Stimulated activated CD8-positive, alpha-beta memory T cell treated with anti-CD3 and anti-CD28 coated beads, Interleukin-7, amount 100 ng/mL, for 4 hours (primary cell): ENCODE measurements around the gene NEURL2.
"Not testable (repeated sequence)": the region's sequence is repeated elsewhere in the genome, so short reads cannot be mapped to it uniquely, and the experiment has no call there.

Experiments used
- DNase-seq, 2 donors: peaks; one replicate each; pipeline ENCODE4 v3.0.0-alpha.2; 2020; ENCODE audit warnings: low read depth in 2 of 2

NEURL2 gene

DNA sequence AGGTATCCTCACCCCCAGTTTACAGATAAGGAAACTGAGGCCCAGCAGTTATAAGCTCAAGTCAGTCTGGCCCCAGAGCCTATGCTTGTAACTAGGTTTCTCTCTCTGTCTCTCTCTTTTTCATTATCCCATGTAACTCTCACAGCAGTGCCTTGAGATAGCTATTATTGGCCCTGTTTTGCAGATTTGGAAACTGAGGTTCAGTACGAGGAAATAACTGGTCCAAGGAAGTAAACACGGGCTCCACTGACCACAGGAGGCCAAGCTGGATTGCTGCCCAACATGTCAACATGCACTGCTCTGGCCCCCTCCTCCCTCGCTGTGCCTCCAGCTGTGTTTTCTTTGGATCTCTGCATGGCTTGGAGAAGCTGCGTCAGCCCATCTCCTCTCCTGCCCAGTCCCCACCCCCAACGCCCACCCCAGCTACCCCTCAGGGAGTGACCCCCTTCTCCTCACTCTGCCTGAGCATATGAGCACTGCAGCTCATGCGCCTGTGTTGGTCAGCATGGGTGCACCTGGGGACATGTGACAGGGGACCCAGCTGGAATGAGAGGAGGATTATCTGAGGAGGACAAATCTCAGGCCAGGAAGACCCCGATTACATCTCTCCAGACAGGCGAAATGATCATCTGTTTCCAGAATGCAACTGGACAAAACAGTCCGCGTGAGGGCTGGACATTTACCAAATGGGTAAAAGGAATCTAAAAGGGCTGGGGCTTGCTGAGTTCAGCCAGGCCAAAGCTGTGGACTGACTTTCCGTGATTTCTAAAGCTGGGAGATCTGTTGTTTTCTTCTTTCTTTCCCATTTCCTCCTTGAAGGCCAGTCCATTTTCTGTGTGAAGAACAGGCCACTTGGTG, 28.8 kb upstream of the NEURL2 start:
- no peak for DNase-seq

DNA sequence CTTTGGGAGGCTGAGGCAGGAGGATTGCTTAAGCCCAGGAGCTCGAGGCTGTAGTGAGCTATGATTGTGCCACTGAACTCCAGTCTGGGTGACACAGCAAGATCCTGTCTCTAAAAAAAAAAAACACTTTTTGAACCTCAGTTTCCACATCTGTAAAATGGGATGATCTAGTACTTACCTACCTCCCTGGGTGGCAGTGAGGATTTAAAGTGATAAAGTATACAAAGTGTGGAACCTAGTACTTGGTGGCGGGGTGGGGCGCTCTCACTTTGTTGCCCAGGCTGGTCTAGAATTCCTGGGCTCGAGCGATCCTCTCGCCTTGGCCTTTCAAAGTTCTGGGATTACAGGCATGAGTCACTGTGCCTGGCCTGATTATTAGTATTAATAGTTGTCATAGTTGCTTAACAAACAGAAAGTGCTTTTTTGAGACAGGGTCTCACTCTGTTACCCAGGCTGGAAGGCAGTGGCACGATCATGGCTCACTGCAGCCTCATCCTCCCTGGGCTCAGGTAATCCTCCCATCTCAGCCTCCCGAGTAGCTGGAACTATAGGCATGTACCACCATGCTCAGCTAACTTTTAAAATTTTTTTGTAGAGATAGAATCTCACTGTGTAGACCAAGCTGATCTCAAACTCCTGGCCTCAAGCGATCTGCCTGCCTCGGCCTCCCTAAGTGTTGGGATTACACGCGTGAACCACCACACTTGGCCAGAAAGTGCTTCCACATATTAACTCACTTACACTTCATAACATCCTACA, 27.9 kb upstream of the NEURL2 start:
- DNase-seq: no peak

DNA sequence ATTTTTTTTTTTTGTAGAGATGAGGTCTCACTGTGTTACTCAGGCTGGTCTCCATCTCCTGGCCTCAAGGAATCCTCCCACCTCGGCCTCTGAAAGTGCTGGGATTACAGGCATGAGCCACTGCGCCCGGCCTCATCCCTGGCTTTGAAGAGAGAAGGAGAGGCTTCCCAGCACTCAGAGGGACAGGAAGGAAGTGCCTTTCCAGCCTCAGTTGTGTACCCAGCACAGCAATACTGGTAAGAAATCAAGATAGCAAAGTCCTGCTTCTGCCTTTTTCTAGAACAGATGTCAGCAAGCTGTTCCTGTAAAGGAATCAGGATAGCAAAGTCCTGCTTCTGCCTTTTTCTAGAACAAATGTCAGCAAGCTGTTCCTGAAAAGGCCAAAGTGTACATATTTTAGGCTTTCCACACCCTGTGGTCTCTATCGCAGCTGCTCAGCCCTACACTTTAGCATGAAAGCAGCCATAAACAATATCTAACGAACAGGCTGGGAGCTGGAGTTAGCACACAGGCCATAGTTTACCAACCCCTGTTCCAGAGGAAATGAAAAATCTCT, 27.3 kb upstream of the NEURL2 start:
- DNase-seq: no peak

DNA sequence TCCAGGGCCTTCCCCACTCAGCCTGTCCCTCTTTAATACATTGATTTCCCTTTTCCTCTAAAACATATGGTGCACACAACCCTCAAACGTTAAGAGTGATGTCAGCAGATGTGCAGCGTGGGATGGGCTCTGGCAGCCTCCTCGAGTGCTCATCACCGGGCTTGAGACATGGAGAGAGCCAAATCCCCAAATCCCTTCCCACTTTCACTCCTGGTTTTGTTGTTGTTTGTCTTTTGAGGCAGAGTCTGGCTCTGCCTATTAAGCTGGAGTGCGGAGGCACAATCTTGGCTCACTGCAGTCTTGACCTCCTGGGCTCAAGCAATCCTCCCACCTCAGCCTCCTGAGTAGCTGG, 26.8 kb upstream of the NEURL2 start:
- DNase-seq: no peak

DNA sequence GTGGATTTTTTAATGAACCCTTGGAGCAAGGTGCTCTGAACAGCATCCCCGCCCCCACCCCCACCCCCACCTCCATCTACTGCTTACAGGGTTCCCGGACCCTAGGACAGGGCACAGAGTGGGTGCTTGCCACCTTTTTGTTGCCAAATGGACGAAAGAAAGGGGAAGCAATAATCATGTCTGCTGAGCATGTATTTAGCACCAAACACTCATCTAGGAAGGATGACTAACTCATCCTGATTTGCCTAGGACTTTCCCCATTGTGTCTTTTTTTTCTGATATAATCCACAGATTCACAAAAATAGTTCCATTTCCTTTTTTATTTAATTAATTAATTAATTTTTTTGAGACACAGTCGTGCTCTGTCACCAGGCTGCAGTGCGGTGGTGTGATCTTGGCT, 22.1 kb upstream of the NEURL2 start:
- no peak for DNase-seq

DNA sequence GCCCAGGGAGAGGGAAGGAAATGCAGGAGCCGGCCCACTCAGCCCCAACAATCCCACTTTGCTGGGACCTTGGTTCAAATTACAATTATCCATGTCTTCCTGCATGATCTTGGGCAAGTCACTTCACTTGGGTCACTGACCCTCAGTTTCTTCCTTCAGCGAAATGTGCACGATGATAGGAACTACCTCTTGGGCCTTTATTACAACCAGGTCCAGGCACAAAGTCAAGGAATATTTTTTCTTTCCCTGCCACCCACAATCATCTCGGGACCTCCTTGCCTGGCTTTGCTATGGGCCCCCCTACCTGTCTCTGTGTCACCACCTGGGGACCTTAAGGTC, 21.3 kb upstream of the NEURL2 start:
- DNase-seq: no peak

DNA sequence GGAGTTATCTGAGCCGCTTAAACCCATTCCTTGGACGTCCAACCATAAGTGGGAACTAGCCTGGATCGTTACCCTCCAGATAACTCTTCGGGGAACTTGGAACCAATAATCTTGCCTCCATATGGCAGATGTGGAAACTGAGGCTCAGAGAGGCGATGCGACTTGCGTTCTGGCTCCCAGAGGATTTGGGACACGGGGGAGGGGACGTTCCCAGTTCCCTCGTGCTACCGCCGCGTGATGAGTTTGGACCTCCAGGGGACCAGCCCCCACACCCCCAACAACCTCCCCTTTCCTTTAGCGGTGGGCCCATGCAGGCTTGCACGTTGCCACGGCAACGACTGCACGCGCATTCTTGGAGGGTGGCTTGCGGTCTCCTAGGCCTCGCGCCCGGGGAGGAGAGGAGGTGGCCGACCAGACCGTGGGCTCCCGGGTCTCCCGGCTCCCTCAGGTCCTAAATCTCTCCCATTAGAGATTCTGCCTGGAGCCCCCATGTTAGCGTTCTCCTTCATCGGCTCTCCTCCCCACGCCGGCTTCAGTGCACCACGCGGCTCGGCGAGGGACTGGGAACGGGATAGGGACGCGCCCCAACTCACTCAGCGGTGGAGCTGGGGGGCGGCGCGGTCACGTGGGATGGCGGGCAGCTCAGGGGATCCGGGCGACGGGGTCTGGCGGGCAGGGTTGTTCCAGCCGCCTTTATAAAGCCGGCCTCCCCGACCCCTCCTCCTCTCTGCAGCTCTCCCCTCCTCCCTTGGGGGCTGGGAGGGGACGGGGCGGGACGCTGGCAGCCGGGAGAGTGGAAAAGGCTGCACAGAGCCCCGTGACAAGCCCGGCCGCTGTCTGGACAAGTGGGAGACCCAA, 20.7 kb upstream of the NEURL2 start, which contains the start of gene PLTP:
Gene PLTP (minus strand): TSS at position 670 of the 858 bp plus-strand sequence. CDS start 703 bp downstream, outside the sequence.
- DNase-seq: no peak

DNA sequence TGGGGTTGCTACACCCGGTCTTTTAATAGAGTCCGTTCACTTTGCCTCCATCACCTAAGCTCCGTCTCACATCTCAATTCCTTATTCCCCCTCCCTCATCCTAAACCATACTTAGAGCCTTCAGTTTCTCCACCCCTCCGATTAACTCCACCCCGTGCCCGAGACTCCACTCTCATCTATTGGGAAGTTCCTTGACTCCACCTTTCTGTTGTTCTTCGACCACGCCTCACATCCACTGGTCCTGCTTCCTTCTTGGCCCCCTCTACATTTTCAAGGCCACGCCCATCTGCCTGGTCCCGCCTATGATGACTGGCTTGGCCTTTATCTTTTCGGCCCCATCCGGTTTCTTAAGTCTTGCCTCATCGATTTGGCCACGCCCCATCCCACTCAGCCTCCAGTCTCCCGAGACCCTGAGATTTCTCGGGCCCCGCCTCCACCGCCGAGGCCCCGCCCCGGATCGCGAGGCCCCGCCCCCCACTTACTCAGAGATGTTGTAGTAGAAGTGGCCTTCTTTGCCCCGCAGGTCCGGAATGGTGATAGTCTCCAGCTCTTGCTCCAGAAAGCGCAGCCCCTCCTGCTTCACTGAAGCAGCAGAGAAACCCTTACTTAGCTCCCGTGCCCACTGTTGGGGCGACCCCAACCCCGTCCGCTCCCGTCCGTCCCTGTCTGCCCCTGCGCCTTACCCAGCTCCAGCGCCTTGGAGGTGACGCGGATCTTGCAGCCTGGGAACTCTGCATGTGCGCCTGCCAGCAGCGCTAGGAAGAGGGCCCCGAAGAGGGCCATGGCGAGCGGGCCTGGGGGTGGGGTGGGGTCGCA, 19.9 kb upstream of the NEURL2 start:
- DNase-seq: peak; percentile 85 to 87

DNA sequence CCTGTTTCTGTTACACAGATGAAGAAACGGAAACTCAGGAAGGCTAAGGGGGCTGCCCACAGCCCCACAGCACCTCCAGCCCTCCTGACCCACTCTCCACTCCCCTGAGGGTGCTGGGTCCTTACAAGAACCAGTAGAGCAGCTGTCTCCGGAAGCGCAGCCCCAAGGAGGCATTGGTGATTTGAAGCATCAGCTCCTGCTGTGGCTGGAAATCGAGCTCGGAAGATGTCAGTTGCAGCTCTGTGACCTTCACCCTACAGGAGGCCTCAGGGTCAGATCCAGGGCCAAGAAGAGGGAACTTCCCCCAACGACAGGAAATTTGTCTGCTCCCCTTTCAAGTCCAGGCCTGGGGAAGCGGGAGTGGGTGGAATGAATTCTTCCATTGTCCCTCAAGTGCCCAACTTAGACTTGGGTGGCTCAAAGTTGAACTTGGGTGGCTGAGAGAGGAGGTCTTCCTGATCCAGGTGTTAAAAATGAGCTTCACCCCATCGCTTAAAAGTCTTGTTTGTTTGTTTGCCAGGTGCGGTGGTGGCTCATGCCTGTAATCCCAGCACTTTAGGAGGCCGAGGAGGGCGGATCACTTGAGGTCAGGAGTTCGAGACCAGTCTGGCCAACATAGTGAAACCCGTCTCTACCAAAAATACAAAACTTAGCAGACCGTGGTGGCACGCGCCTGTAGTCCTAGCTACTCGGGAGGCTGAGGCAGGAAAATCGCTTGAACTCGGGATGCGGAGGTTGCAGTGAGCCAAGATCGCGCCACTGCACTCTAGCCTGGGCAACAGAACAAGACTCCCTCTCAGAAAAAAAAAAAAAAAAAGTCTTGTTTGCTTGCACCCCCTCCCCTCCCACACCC, 19.0 kb upstream of the NEURL2 start:
- no peak for DNase-seq

DNA sequence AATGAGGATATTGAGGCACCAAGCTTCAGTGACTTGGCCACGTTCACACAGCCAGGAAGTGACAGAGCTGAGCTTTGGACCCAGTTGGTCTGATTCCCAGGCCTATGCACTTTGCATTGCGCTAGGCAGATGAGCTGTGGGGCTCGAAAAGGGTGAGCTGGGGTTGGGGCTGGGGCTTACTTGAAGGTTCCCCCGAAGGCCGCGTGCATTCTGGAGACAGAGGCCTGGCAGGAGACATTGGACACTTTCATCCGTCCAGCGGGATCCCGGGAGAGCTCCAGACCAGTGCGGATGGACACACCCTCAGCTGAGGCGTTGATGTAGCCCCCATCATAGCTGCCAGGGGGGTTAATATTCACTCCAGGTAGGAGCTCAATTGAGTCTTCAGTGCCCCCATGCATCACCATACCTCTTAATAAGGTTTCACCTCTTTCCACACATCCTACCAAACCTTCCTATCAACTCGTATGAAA, 18.4 kb upstream of the NEURL2 start:
- no peak for DNase-seq

DNA sequence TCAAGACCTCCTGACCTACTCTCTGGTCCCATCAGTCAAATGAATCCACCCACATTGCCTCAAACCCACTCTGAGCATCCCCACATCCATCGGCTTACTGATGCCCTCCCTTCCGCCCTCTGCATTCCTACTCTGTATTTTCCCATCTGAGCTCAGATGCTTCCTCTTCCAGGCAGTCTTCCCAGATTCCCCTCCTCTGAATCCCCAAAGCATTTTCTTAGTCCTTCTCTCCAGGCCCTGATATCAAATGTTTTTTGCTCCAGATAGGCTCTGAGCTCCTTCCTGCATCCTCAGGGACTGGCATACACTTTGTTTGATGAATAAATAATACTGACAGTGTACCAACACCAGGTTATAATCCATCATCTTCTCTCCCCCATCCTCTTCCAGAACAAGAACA, 17.1 kb upstream of the NEURL2 start:
- no peak for DNase-seq

DNA sequence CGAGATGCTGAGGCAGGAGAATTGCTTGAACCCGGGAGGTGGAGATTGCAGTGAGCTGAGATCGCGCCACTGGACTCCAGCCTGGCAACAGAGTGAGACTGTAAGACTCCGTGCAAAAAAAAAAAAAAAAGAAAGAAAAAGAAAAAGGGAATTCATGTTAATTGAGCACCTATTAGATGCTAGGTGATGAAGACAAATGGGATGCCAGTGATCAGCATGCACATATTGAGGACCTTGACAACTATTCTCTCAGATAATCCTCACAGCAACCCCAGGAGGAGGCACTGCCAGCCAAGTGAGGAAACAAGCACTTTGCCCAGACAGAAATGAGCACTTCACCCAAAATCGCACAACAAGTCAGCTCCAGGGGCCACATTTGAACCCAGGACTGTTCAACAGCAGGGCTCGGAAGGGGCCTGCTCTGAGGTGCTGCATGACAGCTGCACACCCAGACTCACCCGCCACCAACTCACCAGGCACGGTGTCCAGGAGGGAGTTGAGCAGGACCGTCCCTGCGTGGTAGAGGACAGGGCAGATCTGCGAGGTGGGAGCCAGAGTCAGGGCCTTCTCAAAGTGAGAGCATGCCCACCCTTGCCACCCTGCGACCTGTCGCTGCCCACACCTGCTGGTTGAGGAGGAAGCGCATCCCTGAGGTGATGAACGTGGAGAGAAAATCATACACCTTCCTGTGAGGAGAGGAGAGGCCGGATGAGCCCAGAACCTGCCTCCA, 16.4 kb upstream of the NEURL2 start:
- no peak for DNase-seq

DNA sequence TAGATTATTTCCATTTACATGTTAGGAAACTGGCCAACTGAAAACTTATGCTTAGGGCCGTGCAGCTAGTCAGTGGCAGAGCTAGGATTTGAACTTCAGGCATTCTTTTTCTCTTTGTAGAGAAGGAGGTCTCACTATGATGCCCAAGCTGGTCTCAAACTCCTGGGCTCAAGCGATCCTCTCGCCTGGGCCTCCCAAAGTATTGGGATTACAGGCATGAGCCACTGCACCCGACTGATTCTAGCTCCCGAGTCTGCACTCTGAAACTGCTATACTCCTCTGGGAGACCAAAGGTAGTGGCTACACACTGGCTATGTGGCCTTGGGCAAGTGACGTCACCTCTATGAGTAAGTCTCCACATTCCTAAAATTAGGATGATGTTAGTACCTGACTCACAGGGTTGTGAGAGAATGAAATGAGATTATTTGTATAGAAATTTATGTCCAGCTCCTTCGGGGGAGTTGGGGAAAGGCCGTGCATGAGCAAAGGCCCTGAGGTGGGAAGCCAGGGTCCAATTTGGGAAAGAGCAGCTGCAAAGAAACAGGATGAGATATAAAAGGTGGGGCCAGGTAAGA, 14.6 kb upstream of the NEURL2 start:
- DNase-seq: no peak

DNA sequence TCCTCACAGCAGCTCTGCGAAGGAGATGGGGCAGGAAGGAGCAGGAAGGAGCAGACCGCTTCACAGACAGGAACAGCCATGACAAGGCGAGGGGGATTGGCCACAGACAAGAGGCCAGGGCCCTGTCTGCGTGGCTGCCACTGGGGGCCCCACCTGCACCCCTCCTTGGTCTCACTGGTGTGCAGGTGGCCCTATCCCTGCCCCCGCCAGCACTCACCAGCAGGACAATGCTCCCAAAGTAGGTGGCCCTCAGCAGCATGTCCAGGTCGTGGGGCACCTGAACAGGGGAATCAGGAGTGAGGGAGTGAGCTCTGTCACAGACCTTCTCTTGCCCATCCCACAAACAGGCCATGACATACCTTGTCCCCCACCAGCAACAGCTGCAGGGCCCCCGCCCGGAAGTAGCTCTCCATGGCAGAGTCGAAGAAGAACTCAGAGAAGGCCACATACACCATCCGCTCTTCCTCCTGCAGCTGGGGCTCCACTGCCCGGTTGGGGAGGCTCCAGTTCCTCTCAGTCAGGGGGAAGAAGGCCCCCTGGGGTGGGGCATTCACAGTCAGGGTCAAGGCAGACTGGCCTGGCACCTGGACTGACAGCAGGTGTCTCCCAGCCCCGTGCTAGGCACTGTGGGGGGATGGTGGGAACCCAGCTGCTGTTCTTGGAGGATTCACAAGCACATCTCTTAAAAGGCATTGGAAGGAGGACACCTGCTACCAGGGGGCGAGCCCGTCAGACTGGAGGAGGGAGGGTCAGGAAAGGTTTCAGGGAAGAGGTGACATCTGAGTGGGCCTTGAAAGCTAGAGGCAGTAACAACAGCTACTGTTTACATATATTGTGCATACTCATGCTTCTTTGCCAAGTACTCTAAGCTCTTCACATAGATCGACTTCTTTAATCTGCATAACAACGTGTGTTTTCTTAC, 13.8 kb upstream of the NEURL2 start:
- no peak for DNase-seq

DNA sequence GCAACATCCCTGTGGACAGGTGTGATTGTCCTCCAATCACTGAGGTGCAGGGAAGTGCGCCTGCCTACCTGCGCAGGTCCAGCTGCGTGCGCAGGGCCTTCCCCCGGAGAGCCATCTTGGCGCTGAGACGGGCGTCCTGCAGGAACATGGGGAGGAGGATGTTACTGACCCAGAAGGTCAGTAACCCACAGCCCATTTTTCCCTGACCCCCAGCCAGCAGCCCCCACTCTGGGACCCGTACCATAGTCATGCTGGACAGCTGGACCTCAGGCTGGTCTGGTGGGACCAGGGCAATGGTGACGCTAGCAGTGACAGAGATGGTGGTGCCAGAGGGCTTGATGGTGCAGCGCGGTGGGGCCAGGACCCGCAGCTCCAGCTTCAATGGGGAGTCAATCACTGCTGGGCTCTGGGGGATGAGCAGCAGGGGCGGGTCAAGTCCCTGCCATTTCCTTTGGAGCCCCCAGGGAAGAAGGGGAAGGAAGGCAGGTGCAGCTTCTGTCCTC, 11.2 kb upstream of the NEURL2 start:
- no peak for DNase-seq

DNA sequence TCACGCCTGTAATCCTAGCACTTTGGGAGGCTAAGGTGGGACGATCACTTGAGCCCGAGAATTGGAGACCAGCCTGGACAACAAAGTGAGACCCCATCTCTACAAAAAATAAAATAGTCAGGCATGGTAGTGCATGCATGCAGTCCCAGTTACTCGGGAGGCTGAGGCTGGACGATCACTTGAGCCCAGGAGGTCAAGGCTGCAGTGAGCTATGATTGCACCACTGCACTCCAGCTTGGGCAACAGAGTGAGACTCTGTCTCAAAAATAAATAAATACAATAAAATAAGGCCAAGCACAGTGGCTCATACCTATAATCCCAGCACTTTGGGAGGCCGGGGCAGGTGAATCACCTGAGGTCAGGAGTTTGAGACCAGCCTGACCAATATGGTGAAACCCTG, 10.3 kb upstream of the NEURL2 start:
- not testable (repeated sequence) for DNase-seq

DNA sequence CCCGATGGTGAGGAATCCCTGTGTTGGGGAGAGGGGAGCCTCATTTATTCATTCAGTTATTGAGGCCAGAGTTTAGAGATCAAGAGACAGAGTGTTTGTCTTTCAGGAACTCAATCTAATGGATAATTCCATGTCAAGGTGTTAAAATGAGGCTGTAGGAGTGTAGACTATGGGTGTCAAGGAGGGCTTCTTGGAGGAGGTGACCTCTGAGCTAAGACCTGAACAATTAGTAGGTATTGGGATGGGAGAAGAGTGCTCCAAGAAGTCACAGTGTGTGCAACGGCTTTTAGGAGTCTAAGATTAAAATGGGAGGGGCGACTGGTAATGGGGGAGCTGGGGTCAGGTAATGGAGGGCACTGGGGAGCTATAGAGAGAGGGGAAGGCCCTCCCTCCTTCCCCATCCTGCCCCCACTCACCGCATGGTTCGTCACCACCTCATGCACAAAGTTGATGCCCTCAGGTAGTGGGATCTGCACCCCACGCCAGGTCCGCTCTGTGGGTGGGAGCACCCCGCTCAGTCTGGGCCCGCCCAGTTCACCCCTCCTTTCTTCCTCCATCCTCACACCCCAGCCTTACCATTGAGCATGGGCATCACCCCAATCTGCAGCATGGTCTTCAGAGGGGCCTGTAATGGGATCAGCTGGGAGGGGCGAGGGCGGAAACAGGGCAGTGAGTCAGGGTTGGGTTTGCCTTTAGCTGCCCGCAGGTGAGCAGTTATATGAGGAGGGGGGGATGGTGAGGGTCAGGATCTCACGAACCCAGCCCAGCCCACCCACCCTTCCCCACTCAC, 8.2 kb upstream of the NEURL2 start:
- DNase-seq: no peak
